GM13977 (cell line): ENCODE data around the gene TENM3.

Source experiments
- DNase-seq: peaks from one replicate; pipeline ENCODE4 v3.0.0; 2012; ENCODE audit warnings: low spot score
- CTCF ChIP-seq: IDR thresholded peaks from 2 replicates; pipeline ENCODE4 v1.5.1; 2012; ENCODE audit warnings: mild to moderate bottlenecking, control low read depth; ENCODE audit not compliant: insufficient read depth; ENCODE audit errors: extremely low read depth, missing control alignments
- in situ Hi-C: fragments of 300-500 bp; cut with MboI; formaldehyde crosslinking; loops from one replicate; pipeline ENCODE4 v1.12.0; 2022; ENCODE audit warnings: low sequenced_read_pairs, low pct_unique_long_range_greater_than_20kb, mixed read lengths, inconsistent platforms; ENCODE audit not compliant: unreplicated experiment

TENM3 gene

GRCh38 chr4:182250446-182250845 is 7.2 kb downstream of the TENM3 start:
- no peak for TF ChIP-seq CTCF

GRCh38 chr4:182251116-182251515 is 7.9 kb downstream of the TENM3 start:
- no peak for TF ChIP-seq CTCF
- in situ Hi-C loops, result no loop called here

More at GRCh38 chr4:182250446-182250845, 7.2 kb downstream of the TENM3 start:
- in situ Hi-C loops, result no loop called here
- no peak for DNase-seq

GRCh38 chr4:182252220-182252619 is 9.0 kb downstream of the TENM3 start:
- DNase-seq, result no peak
- no peak for TF ChIP-seq CTCF
- in situ Hi-C loops, result no loop called here

More at GRCh38 chr4:182251116-182251515, 7.9 kb downstream of the TENM3 start:
- no peak for DNase-seq

- no peak for DNase-seq
- in situ Hi-C loops, result no loop called here
- no peak for TF ChIP-seq CTCF
Observed at GRCh38 chr4:182254026-182254780, 11.0 kb downstream of the TENM3 start.

GRCh38 chr4:182255441-182256190 is 12.4 kb downstream of the TENM3 start:
- TF ChIP-seq CTCF, result no peak
- DNase-seq, result no peak
- in situ Hi-C loops, result no loop called here

GRCh38 chr4:182257016-182257415 is 13.8 kb downstream of the TENM3 start:
- no peak for TF ChIP-seq CTCF
- in situ Hi-C loops, result no loop called here
- no peak for DNase-seq
